Measurements from ENCODE around the gene PCSK6.

DNA sequence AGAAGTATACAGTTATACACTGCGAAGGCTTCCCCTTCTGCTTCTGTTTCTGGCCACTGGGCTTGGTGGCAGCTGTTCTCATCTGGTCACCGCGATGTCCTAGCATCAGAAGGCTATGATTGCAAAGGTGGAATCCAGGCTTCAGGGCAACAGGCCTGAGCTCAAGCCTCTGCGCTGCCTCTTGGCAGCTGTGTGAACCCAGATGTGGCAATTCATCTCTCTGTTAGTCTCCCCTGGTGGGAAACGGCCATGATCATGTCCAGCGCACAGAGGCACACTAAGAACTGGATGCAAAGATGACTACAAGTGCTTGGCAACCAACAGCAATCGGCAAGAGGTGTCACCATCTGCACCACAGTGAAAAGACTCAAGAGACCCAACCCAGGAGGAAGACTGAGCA is 78.9 kb downstream of the PCSK6 start:
- TF ChIP-seq, protein P1, sequence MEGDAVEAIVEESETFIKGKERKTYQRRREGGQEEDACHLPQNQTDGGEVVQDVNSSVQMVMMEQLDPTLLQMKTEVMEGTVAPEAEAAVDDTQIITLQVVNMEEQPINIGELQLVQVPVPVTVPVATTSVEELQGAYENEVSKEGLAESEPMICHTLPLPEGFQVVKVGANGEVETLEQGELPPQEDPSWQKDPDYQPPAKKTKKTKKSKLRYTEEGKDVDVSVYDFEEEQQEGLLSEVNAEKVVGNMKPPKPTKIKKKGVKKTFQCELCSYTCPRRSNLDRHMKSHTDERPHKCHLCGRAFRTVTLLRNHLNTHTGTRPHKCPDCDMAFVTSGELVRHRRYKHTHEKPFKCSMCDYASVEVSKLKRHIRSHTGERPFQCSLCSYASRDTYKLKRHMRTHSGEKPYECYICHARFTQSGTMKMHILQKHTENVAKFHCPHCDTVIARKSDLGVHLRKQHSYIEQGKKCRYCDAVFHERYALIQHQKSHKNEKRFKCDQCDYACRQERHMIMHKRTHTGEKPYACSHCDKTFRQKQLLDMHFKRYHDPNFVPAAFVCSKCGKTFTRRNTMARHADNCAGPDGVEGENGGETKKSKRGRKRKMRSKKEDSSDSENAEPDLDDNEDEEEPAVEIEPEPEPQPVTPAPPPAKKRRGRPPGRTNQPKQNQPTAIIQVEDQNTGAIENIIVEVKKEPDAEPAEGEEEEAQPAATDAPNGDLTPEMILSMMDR (IDR thresholded peaks at IDR 0.05): no peak
- TF ChIP-seq POLR2A (IDR thresholded peaks at IDR 0.05) (no peak), POLR2AphosphoS5 (IDR thresholded peaks at IDR 0.05) (no peak)
